DOHH2 (cell line): ENCODE results near the gene PRMT6.

Experiments
- EZH2phosphoT487 ChIP-seq: fragments of 200-600 bp; sonication (generic); IDR thresholded peaks from 2 replicates; pipeline ENCODE4 v1.6.1; 2017; ENCODE audit warnings: borderline replicate concordance, mild to moderate bottlenecking, antibody characterized with exemption, low read length, moderate library complexity, mixed read lengths
- TF ChIP-seq, protein P1 (sequence below): fragments of 200-600 bp; sonication (generic); IDR thresholded peaks from one replicate; pipeline ENCODE4 v1.5.1; 2014; ENCODE audit warnings: antibody characterized with exemption, mild to moderate bottlenecking, low read depth, low read length; ENCODE audit not compliant: poor library complexity, severe bottlenecking

DNA sequence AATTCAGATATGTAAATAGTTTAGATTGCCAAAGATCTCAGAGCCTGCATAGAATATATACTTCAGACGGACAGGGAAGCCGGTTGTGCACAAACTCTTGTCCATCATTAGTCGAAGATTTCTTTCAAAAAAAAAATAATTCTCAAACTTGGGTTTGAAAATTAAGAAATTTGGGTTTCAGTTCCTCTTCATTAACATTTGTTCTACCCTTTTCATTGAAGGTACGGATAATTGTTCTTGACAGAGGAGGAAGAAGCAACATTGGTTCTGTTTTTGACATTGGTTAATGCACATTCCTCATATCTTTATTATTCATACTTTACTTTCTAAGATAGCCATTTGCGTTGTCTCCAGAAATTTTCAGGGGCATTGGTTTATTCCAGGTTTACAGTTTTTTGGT is 38.0 kb upstream of the PRMT6 start:
- TF ChIP-seq, protein P1, sequence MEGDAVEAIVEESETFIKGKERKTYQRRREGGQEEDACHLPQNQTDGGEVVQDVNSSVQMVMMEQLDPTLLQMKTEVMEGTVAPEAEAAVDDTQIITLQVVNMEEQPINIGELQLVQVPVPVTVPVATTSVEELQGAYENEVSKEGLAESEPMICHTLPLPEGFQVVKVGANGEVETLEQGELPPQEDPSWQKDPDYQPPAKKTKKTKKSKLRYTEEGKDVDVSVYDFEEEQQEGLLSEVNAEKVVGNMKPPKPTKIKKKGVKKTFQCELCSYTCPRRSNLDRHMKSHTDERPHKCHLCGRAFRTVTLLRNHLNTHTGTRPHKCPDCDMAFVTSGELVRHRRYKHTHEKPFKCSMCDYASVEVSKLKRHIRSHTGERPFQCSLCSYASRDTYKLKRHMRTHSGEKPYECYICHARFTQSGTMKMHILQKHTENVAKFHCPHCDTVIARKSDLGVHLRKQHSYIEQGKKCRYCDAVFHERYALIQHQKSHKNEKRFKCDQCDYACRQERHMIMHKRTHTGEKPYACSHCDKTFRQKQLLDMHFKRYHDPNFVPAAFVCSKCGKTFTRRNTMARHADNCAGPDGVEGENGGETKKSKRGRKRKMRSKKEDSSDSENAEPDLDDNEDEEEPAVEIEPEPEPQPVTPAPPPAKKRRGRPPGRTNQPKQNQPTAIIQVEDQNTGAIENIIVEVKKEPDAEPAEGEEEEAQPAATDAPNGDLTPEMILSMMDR: no peak
- no peak for TF ChIP-seq EZH2phosphoT487
